ENCODE data around the gene ULBP2. TPM values are rescaled to one million over a fixed set of nuclear protein-coding genes. Genes with fewer than 3 reads are reported as not detected.
"Not testable (repeated sequence)": the region's sequence is repeated elsewhere in the genome, so short reads cannot be mapped to it uniquely, and the experiment has no call there.

ULBP2 gene
- total and polyA plus RNA-seq, 2 of the 8 experiments (the other 6 are each of a cell fraction or from before 2014, with no cell fraction given) = 0.05 TPM; not detected in 1

- H3K4me1 ChIP-seq (replicated peaks in 1 of 4; ENCODE audit: control insufficient read depth in 3 of 4, insufficient read depth in 4 of 4, low read length in 3 of 4); H3K14ac ChIP-seq (ENCODE audit: insufficient read length); H4K91ac ChIP-seq (replicated peaks; ENCODE audit: insufficient read length, low read length); H4K8ac ChIP-seq (ENCODE audit: extremely low read depth, insufficient read depth, low read length); H3K79me1 ChIP-seq (ENCODE audit: low read depth, low read length); H3K27ac ChIP-seq (ENCODE audit: low read depth, low read length); H3K79me2 ChIP-seq (ENCODE audit: control insufficient read depth in 1 of 2, insufficient read depth in 2 of 2, low read length in 2 of 2); H2BK12ac ChIP-seq (ENCODE audit: low read depth, low read length); H2BK20ac ChIP-seq (ENCODE audit: low read length); H3K4ac ChIP-seq (replicated peaks; ENCODE audit: insufficient read length, low read depth, low read length); H3K36me3 ChIP-seq (ENCODE audit: control insufficient read depth in 2 of 4, insufficient read depth in 4 of 4, low read length in 3 of 4); H4K5ac ChIP-seq (ENCODE audit: insufficient read length, low read depth, low read length); H3K18ac ChIP-seq (ENCODE audit: extremely low read depth, low read length); H2AK5ac ChIP-seq (ENCODE audit: low read depth, low read length); H3K9me3 ChIP-seq (ENCODE audit: insufficient read depth in 2 of 2, low read depth in 1 of 2, low read length in 1 of 2); H2BK5ac ChIP-seq (ENCODE audit: low read depth, low read length); H2BK15ac ChIP-seq (ENCODE audit: low read length); H3K56ac ChIP-seq (replicated peaks; ENCODE audit: insufficient read length, low read depth, low read length); H3K23ac ChIP-seq (ENCODE audit: insufficient read length); H3K9ac ChIP-seq (replicated peaks in 1 of 4; ENCODE audit: extremely low read depth in 1 of 4, low read depth in 3 of 4, low read length in 3 of 4); H2BK120ac ChIP-seq (replicated peaks; ENCODE audit: low read depth, low read length): not testable (repeated sequence)
- H3K4me2 ChIP-seq (ENCODE audit: insufficient read depth in 1 of 2, low read depth in 2 of 2, low read length in 2 of 2) = peak overlapping the region; percentile 58 to 71
- DNase-seq (ENCODE audit: low read depth in 1 of 2, low spot score in 2 of 2) (peak in 1 of 2 experiments; percentile 63), FAIRE-seq (peak; percentile 83)
- peak overlapping the region; percentile 95; the same call in 1 of the 2 replicates for H2AFZ ChIP-seq (ENCODE audit: low read length)
- peak overlapping the region in 3 of 4 experiments; percentile 41 to 56 (median 43); a peak in 7 of 8 replicates for H3K4me3 ChIP-seq (ENCODE audit: extremely low read depth in 1 of 4, insufficient read depth in 2 of 4, low read depth in 3 of 4, low read length in 4 of 4)
- peaks cover 15% of the 10 kb centered on the region; the same call in 1 of the 2 replicates for H3K23me2 ChIP-seq (ENCODE audit: low read depth, low read length)
- H3K27me3 ChIP-seq (replicated peaks in 1 of 4; ENCODE audit: control insufficient read depth in 3 of 4, extremely low read depth in 1 of 4, insufficient read depth in 3 of 4, low read length in 3 of 4) = peaks cover 68 to 88% (median 84%) of the 10 kb centered on the region in 4 experiments
- 8% methylated on average over 7 of the region's 20 CpGs; no CpG with 5 or more reads in 1 of the 2 experiments for WGBS, 2 experiments (ENCODE audit: extremely low coverage in 1 of 2, insufficient coverage in 1 of 2, insufficient read length in 1 of 2, insufficient replicate concordance in 2 of 2, low coverage in 1 of 2, low lambda C conversion rate in 2 of 2, missing lambda C conversion rate in 1 of 2)
- ChIA-PET CTCF (ENCODE audit: partially characterized antibody) (interaction anchor here (0.8 kb wide), 1 partner anchor 98 kb away, joined by 3 read pairs; no protein-coding TSS in a partner anchor), POLR2A (ENCODE audit: partially characterized antibody) (interaction anchor here (1.2 kb wide), 1 partner anchor 54 kb away, joined by 4 read pairs; no protein-coding TSS in a partner anchor)
- peaks cover 6 to 12% of the 10 kb centered on the region in 2 experiments for H4K20me1 ChIP-seq (replicated peaks in 1 of 2; ENCODE audit: control insufficient read depth in 1 of 2, insufficient read depth in 2 of 2, low read length in 2 of 2)
Observed at GRCh38 chr6:149938013-149938570, 3.7 kb upstream of the ULBP2 start.

All from H1 (cell line).